Keratinocyte (primary cell): ENCODE measurements around the gene SPOCK1.

Source experiments
- CTCF ChIP-seq, 3 experiments: IDR thresholded peaks in 1 of 3; conservative IDR thresholded peaks in 1 of 3; optimal IDR thresholded peaks in 1 of 3; 2 replicates in 2 of 3; 3 replicates in 1 of 3; pipeline versions ENCODE3 to v1.5.1; 2011; ENCODE audit warnings: low read length in 3 of 3, mild to moderate bottlenecking in 3 of 3, moderate library complexity in 2 of 3, control low read depth in 1 of 3, inconsistent platforms in 1 of 3; ENCODE audit not compliant: insufficient read depth in 2 of 3; ENCODE audit errors: extremely low read depth in 1 of 3
- EZH2 ChIP-seq: IDR thresholded peaks from one replicate; pipeline ENCODE4 v1.6.1; 2012; ENCODE audit warnings: inconsistent platforms, mild to moderate bottlenecking, low read length, moderate library complexity

GRCh38 chr5:137407090-137407489 is 92.0 kb downstream of the SPOCK1 start:
- TF ChIP-seq CTCF (optimal IDR thresholded peaks at IDR 0.05 in 1 of 3, IDR thresholded peaks at IDR 0.05 in 1 of 3, conservative IDR thresholded peaks at IDR 0.05 in 1 of 3; ENCODE audit: extremely low read depth in 1 of 3, insufficient read depth in 2 of 3, low read length in 3 of 3) (no peak), EZH2 (no peak)
